HG02981 (cell line): ENCODE measurements around the gene TUBGCP2.

Experiments used
- ATAC-seq: cut with Tn5 transposase; IDR thresholded peaks from one replicate; pipeline ENCODE4 v1.9.1; 2021; ENCODE audit warnings: mild to moderate bottlenecking, moderate library complexity; ENCODE audit not compliant: unreplicated experiment

TUBGCP2 gene

GRCh38 chr10:133342942-133343341, 34.3 kb upstream of the TUBGCP2 start:
- no peak for ATAC-seq

- ATAC-seq, result no peak
Observed at GRCh38 chr10:133341983-133342382, 33.3 kb upstream of the TUBGCP2 start.

- ATAC-seq, result no peak
Observed at GRCh38 chr10:133339708-133340380, 31.2 kb upstream of the TUBGCP2 start.

GRCh38 chr10:133338080-133339071, 29.7 kb upstream of the TUBGCP2 start:
- ATAC-seq, result no peak

- no peak for ATAC-seq
Observed at GRCh38 chr10:133337370-133337725, 28.7 kb upstream of the TUBGCP2 start.

GRCh38 chr10:133336577-133337369, 28.1 kb upstream of the TUBGCP2 start, which contains the start of gene CALY:
CALY (minus strand) TSS chr10:133336896; CDS start chr10:133328989, 7,907 bp downstream.
- no peak for ATAC-seq

GRCh38 chr10:133336118-133336576, 27.5 kb upstream of the TUBGCP2 start:
- no peak for ATAC-seq

- ATAC-seq, result no peak
Observed at GRCh38 chr10:133335246-133336117, 26.8 kb upstream of the TUBGCP2 start.

- ATAC-seq, result no peak
Observed at GRCh38 chr10:133334503-133335245, 26.0 kb upstream of the TUBGCP2 start.

- no peak for ATAC-seq
Observed at GRCh38 chr10:133332936-133333699, 24.4 kb upstream of the TUBGCP2 start.

- peak; percentile 84 for ATAC-seq
Observed at GRCh38 chr10:133329491-133330202, 21.0 kb upstream of the TUBGCP2 start.

- no peak for ATAC-seq
Observed at GRCh38 chr10:133328358-133329343, 20.0 kb upstream of the TUBGCP2 start.

- ATAC-seq, result no peak
Observed at GRCh38 chr10:133327651-133328357, 19.1 kb upstream of the TUBGCP2 start.

- no peak for ATAC-seq
Observed at GRCh38 chr10:133326745-133327650, 18.3 kb upstream of the TUBGCP2 start.

GRCh38 chr10:133326223-133326551, 17.5 kb upstream of the TUBGCP2 start:
- ATAC-seq, result no peak
